Measurements from ENCODE around the gene LEP.
A peak's percentile ranks its signal among the peaks of the same experiment; 100 is the strongest.

The LEP gene

DNA sequence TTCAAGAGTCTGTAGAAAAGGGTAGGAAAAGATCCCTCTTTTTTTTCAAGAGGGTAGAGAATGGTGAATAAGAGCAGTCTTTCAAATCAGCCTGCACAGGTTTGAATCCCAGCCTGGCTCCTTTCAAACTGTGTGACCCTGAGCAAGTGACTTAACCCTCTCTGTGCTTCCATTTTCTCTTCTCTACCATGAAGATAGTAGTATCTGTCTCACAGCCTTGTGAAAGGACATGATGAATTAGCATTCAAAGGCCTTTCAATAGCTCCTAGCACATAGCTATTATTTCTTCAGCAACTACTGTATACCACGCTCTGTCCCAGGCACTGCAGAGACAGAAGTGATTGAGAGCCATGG is 25.4 kb downstream of the LEP start:
- no peak for DNase-seq
- no peak for TF ChIP-seq GATA1 (IDR thresholded peaks at IDR 0.05; ENCODE audit: low read depth, low read length)
- no peak for TF ChIP-seq POLR2A (IDR thresholded peaks at IDR 0.05; ENCODE audit: low read length)

DNA sequence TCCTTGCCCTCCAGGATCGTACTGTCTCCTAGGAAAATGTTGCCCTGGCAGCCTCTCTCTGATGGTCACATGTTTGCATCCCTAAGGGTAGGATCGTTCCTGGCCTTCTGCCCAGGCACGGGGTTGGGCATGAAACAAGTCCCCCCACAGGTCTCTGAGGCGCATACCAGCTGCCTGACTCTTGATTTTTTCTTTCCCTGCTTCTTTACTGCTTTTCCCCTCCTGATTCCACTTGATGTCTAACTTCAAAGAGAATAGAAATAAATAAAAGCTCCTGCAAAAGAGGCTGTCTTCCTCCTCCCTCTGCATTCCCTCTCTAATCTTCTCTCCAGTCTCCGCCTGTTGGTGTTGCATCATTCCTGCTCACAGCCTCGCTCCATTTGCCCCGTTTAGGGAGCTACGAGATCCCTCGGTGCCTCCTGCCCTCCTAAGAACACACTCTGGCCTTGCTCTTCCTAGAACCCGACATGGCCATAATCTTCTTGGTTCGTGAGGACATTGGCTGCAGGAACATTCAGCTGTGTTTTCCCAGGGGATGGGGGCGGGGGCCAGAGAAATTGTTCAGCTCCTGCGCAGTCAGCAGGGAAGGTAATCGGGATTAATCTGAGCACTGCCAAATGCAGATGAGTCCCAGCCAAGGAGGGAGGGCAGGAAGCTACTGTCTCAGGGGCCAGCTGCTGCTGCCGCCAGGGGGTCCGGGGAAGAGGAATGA is 26.0 kb downstream of the LEP start:
- no peak for TF ChIP-seq GATA1 (IDR thresholded peaks at IDR 0.05; ENCODE audit: low read depth, low read length)
- TF ChIP-seq POLR2A (IDR thresholded peaks at IDR 0.05; ENCODE audit: low read length) = no peak
- DNase-seq = no peak

DNA sequence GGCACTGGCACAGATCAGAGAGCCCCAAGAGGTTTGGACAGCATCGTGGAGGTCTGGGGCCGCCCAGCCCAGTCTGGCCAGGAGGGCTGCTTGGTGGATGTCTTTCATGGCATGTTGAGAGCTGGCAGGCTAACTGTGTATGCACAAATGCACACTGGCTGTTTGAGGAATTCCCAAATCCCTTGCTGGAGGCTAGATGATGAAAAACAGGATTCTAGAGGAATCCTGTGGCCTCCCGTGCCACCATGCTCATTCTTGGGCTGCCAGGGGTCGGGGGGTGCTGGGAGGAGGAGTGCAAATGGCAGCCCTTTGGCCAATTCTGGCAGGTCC is 26.5 kb downstream of the LEP start:
- DNase-seq = no peak
- TF ChIP-seq POLR2A (IDR thresholded peaks at IDR 0.05; ENCODE audit: low read length) (no peak), GATA1 (IDR thresholded peaks at IDR 0.05; ENCODE audit: low read depth, low read length) (no peak)

DNA sequence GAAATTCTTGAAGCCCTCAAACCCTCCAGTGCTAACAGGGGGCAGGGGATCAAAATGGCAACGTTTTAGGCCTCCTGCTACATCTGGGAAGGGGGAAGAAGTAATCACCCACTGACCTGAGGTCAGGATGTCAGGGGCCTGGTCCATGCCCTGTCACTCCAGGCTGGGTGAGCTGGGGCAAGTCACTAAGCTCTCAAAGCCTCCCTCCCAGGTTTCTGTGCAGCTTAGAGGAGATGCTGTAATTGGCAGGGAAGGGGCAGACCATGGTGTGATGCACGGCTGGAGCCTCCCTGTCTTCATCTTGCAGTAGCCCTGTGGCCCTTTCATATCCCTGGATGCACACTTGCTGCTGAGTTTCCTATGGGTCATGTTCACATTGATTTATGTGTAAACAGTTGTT is 27.2 kb downstream of the LEP start:
- TF ChIP-seq GATA1 (IDR thresholded peaks at IDR 0.05; ENCODE audit: low read depth, low read length) (no peak), POLR2A (IDR thresholded peaks at IDR 0.05; ENCODE audit: low read length) (no peak)
- DNase-seq = no peak

DNA sequence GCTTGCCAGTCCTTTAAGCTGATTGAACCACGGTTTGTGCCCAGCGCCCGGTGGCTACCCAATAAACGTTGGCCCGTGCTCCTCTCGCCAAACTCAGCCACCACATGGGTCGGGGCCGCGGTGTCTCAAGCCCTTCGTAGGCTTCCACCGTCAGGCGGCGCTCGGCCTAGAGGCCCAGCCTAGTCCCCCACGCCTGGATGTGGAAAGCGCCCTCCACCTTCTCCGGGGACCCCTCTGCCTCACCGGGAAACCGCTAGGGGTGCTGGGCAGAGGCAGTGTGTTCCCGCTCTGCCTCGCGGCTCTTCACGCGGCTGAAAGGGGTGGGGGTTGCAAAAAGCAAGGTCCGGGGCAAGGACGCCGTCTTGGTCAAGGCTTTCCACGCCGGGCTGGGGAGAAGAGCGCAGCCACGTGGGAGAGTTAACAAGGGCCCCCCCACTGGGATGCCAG is 29.8 kb downstream of the LEP start:
- DNase-seq = no peak
- TF ChIP-seq POLR2A (IDR thresholded peaks at IDR 0.05; ENCODE audit: low read length) (no peak), GATA1 (IDR thresholded peaks at IDR 0.05; ENCODE audit: low read depth, low read length) (no peak)

DNA sequence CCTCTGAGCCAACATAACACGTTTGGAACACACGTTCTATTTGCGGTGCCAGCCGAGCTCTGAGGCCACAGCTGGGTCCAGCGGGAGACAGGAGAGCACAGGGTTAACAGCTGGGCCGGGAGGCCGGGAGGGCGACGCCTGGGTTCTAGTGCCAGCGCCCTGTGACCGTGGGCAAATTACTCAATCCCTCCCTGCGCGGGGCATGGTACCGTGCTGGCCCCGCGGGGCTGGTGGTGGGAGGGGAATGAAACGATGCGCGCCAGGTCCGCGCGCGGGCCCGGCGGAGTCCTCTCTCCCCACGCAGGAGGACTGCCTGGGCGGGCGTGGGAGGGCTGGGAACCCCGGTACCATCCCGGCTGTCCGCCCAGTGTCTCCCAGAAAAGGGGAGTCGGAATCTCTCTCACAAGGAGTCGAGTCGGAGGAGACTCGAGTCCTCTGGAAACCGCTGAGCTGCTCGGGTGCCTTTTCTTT is 30.4 kb downstream of the LEP start:
- no peak for DNase-seq
- no peak for TF ChIP-seq POLR2A (IDR thresholded peaks at IDR 0.05; ENCODE audit: low read length)
- TF ChIP-seq GATA1 (IDR thresholded peaks at IDR 0.05; ENCODE audit: low read depth, low read length) = no peak

DNA sequence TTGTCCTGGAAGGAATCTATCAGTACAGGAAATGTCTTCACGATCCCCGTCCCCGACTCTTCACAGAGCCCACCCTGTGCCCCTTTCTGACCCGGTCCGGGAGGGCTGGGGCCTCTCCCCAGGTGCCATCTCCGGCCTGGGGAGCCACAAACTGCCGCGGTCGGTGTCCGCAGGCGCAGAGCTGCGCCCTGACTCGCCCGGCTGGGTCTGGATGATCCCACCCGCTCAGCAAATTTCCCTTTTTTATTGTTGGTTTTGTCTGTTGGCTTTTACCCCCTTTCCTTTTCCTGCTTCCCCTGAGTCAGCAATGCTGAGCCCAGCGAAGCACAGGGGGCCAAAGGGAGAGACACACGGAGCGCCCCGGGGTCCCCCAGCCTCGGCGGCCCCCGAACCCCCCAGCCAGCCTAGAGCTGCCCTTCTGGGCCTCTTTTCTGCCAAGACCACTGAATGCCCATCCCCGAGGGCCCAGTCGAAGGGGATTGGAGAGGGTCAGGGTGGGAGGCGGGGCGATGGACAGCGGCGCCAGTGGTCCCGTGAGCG is 30.9 kb downstream of the LEP start:
- TF ChIP-seq GATA1 (IDR thresholded peaks at IDR 0.05; ENCODE audit: low read depth, low read length) (no peak), POLR2A (IDR thresholded peaks at IDR 0.05; ENCODE audit: low read length) (no peak)
- no peak for DNase-seq

DNA sequence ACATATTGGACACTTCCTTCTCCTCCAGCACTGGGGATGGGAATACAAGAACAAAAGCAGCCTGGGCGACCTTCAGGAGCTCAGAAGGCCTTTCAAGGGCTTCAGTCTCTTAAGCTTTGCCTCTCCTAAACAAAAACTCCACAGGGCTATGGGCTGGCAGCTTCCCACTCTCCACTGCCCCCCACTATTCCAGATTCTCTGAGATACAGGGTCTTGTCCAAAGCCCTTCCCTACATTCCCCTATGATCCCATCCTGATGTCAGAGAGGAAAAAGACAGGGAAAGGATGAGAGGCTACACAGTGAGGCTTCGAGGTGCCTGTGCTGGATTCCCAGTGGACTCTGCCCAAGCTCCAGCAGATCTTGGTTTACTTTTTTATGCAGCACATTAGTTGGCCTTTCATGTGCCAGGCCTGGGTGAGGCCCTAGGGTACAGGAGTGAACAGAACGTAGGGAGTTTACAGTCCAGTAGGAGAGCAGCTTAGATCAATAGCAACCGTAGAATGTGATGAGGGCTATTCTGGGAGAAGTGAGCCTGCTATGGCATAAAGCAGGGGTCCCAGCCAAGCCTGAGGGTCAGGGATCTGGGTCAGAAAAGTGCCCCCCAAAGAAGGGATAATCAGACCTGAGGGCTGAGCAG is 33.3 kb downstream of the LEP start:
- TF ChIP-seq POLR2A (IDR thresholded peaks at IDR 0.05; ENCODE audit: low read length) = no peak
- TF ChIP-seq GATA1 (IDR thresholded peaks at IDR 0.05; ENCODE audit: low read depth, low read length) = no peak
- DNase-seq = no peak

DNA sequence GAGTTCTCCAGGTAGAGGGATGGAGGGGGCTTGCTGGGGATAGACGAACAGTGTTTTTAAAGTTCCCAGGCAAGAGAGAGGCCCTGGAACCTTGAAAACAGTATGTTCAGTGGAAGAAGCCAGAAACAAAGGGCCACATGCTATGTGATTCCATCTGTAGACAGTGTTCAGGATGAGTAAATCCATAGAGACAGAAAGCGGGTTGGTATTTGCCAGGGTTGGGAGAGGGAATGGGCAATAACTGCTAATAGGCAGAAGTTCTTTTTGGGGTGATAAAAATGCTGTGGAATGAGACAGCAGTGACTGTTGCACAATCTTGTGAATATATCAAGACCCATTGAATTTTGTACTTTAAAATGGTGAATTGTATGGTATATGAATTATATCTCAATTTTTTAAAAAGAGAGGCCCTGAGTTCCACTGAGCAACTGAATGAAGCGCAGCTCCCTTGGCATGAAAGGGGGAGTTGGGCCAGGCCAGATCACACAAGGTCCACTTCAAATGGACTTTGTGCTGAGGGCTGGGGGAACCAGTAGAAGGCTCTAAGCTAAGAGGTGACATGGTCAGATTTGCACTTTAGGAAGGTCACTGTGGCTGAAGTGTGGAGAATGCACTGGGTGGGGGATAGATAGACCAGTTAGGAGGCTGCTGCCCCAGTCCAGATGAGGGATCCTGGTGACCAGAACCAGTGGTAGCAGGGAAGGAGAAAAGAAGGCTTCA is 34.0 kb downstream of the LEP start:
- no peak for DNase-seq
- TF ChIP-seq POLR2A (IDR thresholded peaks at IDR 0.05; ENCODE audit: low read length) = no peak
- no peak for TF ChIP-seq GATA1 (IDR thresholded peaks at IDR 0.05; ENCODE audit: low read depth, low read length)

DNA sequence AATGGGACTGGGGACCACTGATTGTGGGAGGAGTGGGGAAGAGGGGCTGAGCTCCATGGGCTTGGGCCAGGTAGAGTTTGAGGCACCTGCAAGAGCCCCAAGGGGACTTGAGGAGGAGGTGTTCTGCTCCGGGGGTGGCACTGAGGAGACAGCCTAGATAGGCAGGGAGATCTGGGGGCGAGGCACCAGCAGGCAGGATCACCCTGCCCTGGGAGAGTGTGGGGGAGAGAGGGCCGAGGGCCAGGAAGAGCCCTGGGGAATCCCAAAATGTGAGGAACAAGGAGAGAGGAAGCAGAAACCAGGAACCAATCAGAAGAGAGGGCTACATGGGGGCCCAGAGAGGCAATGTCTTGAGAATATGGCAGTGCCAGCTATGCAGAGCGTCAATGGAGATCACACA is 34.6 kb downstream of the LEP start:
- no peak for TF ChIP-seq GATA1 (IDR thresholded peaks at IDR 0.05; ENCODE audit: low read depth, low read length)
- no peak for TF ChIP-seq POLR2A (IDR thresholded peaks at IDR 0.05; ENCODE audit: low read length)
- DNase-seq = no peak

DNA sequence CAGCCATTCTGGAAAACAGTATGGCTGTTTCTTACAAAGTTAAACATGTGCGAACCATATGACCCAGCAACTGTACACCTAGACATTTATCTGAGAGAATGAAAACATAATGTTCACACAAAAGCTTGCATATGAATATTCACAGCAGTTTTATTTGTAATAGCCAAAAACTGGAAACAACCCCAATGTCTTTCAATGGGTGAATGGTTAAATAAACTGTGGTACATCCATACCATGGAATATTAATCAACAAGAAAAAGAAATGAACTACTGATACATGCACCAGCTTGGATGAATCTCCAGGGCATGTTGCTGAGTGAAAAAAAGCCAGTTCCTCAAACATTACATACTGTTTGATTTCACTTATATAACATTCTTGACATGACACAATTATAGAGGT is 37.3 kb downstream of the LEP start:
- DNase-seq = no peak
- TF ChIP-seq POLR2A (IDR thresholded peaks at IDR 0.05; ENCODE audit: low read length) (no peak), GATA1 (IDR thresholded peaks at IDR 0.05; ENCODE audit: low read depth, low read length) (no peak)

DNA sequence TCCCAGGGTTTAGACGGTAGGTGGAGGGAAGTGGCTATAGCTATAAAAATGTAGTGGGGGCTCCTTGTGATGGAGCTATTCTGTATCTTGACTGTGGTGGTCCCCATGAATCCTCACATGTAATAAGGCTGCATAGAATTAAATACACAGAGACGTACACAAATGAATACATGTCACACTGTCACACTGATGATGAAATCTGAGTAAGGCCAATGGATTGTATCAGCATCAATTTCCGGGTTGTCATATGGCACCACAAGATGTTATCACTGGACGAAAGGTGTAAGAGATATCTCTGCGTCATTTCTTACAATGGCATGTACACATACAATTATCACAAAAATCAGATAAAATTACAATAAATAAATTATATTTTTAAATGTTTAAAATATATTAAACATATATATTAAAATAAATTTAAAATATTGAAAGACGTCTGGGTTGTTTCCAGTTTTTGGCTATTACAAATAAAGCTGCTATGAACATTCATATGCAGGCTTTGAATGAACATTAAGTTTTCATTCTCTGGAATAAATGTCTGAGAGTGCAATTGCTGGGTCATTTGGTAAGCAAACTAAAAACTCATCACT is 38.1 kb downstream of the LEP start:
- no peak for DNase-seq
- TF ChIP-seq GATA1 (IDR thresholded peaks at IDR 0.05; ENCODE audit: low read depth, low read length) (no peak), POLR2A (IDR thresholded peaks at IDR 0.05; ENCODE audit: low read length) (no peak)

DNA sequence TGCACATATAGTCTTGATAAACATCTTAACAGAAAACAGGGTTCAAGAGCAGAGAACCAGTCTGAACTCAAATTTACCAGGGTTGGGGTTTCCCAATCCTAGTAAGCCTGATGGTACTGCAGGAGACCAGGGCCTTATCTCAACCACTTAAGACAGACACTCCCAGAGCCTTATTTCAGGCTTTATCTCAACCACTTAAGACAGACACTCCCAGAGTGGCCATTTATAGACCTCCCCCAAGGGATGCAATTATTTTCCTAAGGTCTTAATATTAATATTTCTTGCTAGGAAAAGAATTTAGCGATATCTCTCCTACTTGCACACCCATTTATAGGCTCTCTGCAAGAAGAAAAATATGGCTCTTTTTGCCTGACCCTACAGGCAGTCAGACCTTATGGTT is 39.4 kb downstream of the LEP start:
- peak in 1 of 2 experiments; percentile 30 for DNase-seq
